ENCODE data around the gene ENO3.

DNA sequence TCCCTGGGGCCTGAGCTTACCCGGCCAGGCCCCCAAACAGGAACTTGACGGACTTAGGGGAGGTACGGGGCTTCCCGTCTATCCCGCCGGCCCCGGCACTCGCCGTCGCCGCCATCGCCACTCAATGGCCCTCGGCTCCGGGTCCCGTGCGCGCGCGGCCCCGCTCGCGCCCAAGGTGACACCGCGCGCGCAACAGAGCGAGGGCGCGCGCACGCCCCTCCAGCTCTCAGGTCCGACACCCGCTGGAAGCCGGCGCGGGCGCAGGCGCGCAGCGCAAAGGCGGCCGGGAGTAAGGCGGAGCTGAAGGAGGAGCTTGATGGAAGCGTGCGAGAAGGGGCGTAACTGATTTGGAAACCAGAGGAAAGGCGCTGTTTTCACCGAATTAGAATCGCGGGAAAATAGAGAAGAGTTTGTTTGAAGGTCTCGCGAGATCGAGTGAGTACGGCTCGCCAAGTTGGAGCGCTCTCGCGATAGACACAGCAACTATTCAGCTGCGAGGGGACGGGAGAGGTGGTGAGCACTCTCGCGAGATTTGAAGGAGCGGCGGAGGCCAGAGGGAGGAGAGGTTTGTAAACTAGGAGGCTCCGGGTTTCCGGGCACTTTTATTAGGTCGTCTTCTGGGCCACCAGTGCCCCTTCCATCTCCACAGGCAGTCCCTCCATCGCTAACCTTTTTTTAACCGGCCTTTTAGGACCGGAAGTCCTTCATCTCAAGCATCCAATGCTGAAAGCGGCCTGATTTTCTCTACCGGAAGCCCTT is 10.9 kb upstream of the ENO3 start, which contains the start of the genes RNF167 and SLC25A11:
- TF ChIP-seq, protein P1, sequence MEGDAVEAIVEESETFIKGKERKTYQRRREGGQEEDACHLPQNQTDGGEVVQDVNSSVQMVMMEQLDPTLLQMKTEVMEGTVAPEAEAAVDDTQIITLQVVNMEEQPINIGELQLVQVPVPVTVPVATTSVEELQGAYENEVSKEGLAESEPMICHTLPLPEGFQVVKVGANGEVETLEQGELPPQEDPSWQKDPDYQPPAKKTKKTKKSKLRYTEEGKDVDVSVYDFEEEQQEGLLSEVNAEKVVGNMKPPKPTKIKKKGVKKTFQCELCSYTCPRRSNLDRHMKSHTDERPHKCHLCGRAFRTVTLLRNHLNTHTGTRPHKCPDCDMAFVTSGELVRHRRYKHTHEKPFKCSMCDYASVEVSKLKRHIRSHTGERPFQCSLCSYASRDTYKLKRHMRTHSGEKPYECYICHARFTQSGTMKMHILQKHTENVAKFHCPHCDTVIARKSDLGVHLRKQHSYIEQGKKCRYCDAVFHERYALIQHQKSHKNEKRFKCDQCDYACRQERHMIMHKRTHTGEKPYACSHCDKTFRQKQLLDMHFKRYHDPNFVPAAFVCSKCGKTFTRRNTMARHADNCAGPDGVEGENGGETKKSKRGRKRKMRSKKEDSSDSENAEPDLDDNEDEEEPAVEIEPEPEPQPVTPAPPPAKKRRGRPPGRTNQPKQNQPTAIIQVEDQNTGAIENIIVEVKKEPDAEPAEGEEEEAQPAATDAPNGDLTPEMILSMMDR (IDR thresholded peaks at IDR 0.05), result no peak
- TF ChIP-seq POLR2A (IDR thresholded peaks at IDR 0.05), result peak in 1 of 2 donors; percentile 56
